ENCODE results near the gene TESK1.

DNA sequence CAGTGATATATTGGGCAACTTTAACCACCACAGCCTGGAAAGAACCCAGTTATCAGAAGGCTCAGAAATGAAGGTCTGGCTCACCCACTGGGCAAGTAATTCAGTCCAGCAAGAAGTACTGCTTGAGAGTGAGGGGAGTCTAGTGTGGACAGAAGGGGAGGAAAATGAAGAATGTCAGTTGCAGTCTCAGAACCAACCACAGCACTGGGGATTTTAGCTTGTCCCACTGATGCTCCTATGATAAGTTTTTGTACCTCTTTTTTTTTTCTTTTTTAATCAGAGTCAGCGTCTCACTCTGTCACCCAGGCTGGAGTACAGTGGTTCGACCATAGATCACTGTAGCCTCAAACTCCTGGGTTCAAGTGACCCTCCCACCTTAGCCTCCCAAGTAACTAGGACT, 22.5 kb downstream of the TESK1 start:
- TF ChIP-seq, protein P1, sequence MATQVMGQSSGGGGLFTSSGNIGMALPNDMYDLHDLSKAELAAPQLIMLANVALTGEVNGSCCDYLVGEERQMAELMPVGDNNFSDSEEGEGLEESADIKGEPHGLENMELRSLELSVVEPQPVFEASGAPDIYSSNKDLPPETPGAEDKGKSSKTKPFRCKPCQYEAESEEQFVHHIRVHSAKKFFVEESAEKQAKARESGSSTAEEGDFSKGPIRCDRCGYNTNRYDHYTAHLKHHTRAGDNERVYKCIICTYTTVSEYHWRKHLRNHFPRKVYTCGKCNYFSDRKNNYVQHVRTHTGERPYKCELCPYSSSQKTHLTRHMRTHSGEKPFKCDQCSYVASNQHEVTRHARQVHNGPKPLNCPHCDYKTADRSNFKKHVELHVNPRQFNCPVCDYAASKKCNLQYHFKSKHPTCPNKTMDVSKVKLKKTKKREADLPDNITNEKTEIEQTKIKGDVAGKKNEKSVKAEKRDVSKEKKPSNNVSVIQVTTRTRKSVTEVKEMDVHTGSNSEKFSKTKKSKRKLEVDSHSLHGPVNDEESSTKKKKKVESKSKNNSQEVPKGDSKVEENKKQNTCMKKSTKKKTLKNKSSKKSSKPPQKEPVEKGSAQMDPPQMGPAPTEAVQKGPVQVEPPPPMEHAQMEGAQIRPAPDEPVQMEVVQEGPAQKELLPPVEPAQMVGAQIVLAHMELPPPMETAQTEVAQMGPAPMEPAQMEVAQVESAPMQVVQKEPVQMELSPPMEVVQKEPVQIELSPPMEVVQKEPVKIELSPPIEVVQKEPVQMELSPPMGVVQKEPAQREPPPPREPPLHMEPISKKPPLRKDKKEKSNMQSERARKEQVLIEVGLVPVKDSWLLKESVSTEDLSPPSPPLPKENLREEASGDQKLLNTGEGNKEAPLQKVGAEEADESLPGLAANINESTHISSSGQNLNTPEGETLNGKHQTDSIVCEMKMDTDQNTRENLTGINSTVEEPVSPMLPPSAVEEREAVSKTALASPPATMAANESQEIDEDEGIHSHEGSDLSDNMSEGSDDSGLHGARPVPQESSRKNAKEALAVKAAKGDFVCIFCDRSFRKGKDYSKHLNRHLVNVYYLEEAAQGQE (IDR thresholded peaks at IDR 0.05; ENCODE audit: low read depth) = no peak
- no peak for TF ChIP-seq YY1 (IDR thresholded peaks at IDR 0.05; ENCODE audit: low read depth)
- TF ChIP-seq, protein P2, sequence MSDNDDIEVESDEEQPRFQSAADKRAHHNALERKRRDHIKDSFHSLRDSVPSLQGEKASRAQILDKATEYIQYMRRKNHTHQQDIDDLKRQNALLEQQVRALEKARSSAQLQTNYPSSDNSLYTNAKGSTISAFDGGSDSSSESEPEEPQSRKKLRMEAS (IDR thresholded peaks at IDR 0.05) = no peak
- TF ChIP-seq TAF1 (IDR thresholded peaks at IDR 0.05; ENCODE audit: low read depth) = no peak
- no peak for TF ChIP-seq CEBPB (IDR thresholded peaks at IDR 0.05)
- TF ChIP-seq RAD21 (IDR thresholded peaks at IDR 0.05; ENCODE audit: low read depth) = no peak
- no peak for TF ChIP-seq NFIC (IDR thresholded peaks at IDR 0.05)
- TF ChIP-seq ZBTB7A (IDR thresholded peaks at IDR 0.05; ENCODE audit: low read depth) = no peak
- TF ChIP-seq EP300 (IDR thresholded peaks at IDR 0.05; ENCODE audit: borderline replicate concordance) = no peak
- TF ChIP-seq, protein P3, sequence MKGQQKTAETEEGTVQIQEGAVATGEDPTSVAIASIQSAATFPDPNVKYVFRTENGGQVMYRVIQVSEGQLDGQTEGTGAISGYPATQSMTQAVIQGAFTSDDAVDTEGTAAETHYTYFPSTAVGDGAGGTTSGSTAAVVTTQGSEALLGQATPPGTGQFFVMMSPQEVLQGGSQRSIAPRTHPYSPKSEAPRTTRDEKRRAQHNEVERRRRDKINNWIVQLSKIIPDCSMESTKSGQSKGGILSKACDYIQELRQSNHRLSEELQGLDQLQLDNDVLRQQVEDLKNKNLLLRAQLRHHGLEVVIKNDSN (IDR thresholded peaks at IDR 0.05) = no peak
- TF ChIP-seq EGR1 (IDR thresholded peaks at IDR 0.05) = no peak
- TF ChIP-seq TCF12 (IDR thresholded peaks at IDR 0.05; ENCODE audit: low read depth) = no peak
